Measurements from ENCODE around the gene LYRM4.

DNA sequence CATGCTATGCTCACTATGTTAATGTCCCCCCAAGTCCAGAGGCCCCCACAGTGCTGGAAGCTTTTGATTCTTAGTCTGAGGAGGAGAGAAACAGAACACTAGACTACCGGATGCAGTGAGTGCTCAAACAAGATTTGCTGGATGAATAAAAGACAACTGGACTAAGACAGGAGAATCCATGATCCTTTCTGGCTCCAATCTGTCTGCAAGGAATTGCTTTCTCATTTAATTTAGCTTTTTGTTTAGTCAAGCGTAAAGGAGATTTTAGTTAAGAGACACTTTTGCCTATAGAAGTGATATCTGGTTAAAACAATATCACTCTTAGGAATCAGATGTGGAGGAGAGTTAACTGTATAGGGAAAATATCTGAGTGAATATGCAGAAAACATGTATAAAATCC lies 13.5 kb downstream of the LYRM4 start:
- TF ChIP-seq, protein P1, sequence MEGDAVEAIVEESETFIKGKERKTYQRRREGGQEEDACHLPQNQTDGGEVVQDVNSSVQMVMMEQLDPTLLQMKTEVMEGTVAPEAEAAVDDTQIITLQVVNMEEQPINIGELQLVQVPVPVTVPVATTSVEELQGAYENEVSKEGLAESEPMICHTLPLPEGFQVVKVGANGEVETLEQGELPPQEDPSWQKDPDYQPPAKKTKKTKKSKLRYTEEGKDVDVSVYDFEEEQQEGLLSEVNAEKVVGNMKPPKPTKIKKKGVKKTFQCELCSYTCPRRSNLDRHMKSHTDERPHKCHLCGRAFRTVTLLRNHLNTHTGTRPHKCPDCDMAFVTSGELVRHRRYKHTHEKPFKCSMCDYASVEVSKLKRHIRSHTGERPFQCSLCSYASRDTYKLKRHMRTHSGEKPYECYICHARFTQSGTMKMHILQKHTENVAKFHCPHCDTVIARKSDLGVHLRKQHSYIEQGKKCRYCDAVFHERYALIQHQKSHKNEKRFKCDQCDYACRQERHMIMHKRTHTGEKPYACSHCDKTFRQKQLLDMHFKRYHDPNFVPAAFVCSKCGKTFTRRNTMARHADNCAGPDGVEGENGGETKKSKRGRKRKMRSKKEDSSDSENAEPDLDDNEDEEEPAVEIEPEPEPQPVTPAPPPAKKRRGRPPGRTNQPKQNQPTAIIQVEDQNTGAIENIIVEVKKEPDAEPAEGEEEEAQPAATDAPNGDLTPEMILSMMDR (conservative IDR thresholded peaks at IDR 0.05; ENCODE audit: low read depth in 2 of 2) = no peak
- TF ChIP-seq EZH2 (IDR thresholded peaks at IDR 0.05; ENCODE audit: low read depth, unreplicated experiment) (no peak), EZH2phosphoT487 (IDR thresholded peaks at IDR 0.05; ENCODE audit: unreplicated experiment) (no peak), CREB1 (CRISPR knock-in tag; IDR thresholded peaks at IDR 0.05; ENCODE audit: low read depth) (no peak)
